Ectodermal cell (in vitro differentiated cells): ENCODE results near the gene TMEM240.

Source experiments
- H3K27ac ChIP-seq: 2 replicates; pipeline ENCODE4 v1.7.0; 2013; ENCODE audit warnings: mild to moderate bottlenecking, low read depth, low read length; ENCODE audit not compliant: insufficient read depth, poor library complexity, severe bottlenecking
- H3K27me3 ChIP-seq: 2 replicates; pipeline ENCODE4 v1.7.0; 2013; ENCODE audit warnings: mild to moderate bottlenecking, low read length; ENCODE audit not compliant: insufficient read depth, control insufficient read depth, poor library complexity, severe bottlenecking
- H3K36me3 ChIP-seq: one replicate; pipeline ENCODE4 v1.7.0; 2013; ENCODE audit warnings: low read length; ENCODE audit not compliant: control insufficient read depth, insufficient read depth
- H3K4me1 ChIP-seq: one replicate; pipeline ENCODE4 v1.7.0; 2013; ENCODE audit warnings: low read length; ENCODE audit not compliant: control insufficient read depth, insufficient read depth
- H3K4me3 ChIP-seq: 2 replicates; pipeline ENCODE4 v1.7.0; 2013; ENCODE audit warnings: low read depth, low read length, control low read depth; ENCODE audit not compliant: insufficient read depth
- H3K9me3 ChIP-seq: 2 replicates; pipeline ENCODE4 v1.7.0; 2013; ENCODE audit warnings: mild to moderate bottlenecking, low read length, moderate library complexity; ENCODE audit not compliant: control insufficient read depth
- WGBS, 2 experiments: methylation state at CpG; one replicate each; pipeline ENCODE4 v1.1.7; 2013; ENCODE audit warnings: missing lambda C conversion rate in 2 of 2; 5-methylcytosine and 5-hydroxymethylcytosine counted together

The TMEM240 gene

DNA sequence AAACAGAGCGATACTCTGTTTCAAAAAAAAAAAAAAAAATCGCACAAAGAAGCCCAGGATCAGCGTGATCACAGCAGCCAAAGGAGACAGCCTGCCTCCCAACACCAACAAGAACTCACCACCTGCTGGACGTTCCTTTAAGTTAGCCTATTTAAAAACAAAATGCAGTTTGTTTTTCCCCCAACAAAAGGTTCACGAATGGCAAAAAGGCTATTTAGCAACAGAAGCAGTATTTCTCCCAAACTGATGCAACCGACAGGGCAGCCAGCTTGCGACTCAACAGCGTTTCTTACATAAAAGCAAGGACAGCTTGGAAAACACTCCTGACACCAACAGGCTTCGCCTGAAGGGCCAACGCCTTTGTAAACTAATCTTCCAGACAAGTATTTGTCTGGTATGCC is 27.5 kb upstream of the TMEM240 start:
- Histone ChIP-seq H3K27ac (no peak overlapping the region), H3K4me1 (no peaks in the 10 kb centered on the region), H3K9me3 (no peaks in the 10 kb centered on the region), H3K36me3 (peaks cover 21% of the 10 kb centered on the region), H3K4me3 (no peak overlapping the region), H3K27me3 (no peaks in the 10 kb centered on the region)
- 53 to 59% methylated on average over 10 of the region's 10 CpGs for WGBS, 2 experiments

DNA sequence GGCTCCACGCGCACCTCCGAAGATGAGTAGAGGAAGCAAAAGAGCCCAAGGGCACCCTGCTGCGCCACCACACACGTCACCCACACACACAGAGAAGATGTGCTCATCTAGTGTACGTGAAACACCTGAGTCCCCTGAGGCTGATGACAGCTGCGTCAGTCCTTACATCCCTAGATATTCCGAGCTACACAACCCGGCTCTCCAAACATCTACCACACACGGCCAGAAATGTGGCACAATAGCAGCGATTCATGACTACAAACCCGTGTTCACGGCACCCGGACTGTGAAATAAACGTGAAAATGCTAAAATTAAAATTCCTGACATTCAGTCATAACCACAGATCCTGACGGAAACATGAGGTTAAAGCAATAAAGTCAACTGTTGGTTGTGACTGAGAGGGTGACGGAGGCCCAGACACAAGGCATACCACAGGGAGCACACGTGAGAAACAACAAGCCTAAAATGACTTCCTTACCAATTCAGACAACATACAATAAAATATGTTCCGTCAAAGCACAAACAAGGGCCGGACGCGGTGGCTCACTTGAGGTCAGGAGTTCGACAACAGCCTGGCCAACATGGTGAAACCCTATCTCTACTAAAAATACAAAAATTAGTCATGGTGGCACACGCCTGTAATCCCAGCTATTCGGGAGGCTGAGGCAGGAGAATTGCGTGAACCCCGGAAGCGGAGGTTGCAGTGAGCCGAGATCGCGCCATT is 26.9 kb upstream of the TMEM240 start:
- H3K27ac ChIP-seq, result peak overlapping the region; percentile 26
- H3K4me1 ChIP-seq, result no peaks in the 10 kb centered on the region
- H3K27me3 ChIP-seq, result no peaks in the 10 kb centered on the region
- peaks cover 25% of the 10 kb centered on the region for H3K36me3 ChIP-seq
- H3K9me3 ChIP-seq, result no peaks in the 10 kb centered on the region
- 93% methylated on average over 31 of the region's 31 CpGs for WGBS, 2 experiments
- H3K4me3 ChIP-seq, result no peak overlapping the region

DNA sequence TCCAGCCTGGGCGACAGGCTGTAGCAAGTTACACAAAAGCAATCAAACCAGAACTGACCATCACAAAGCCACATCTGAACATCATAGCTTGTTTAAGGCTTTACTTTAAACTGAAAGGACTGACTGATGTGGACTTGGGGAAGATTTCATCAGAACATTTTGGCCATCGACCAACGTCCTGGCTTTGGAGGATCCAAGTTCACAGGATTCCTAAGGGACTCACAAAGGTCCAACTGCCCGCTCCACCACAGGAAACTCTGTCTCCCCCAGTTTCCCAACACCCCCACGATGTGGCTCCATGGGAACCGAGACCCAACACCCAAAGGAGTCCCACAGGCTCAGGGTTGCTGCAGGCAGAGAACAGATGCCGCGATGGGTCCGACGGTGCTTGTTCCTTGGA is 24.9 kb upstream of the TMEM240 start:
- 94 to 95% methylated on average over 10 of the region's 10 CpGs for WGBS, 2 experiments
- no peaks in the 10 kb centered on the region for H3K27me3 ChIP-seq
- no peaks in the 10 kb centered on the region for H3K4me1 ChIP-seq
- no peaks in the 10 kb centered on the region for H3K9me3 ChIP-seq
- H3K36me3 ChIP-seq, result peaks cover 39% of the 10 kb centered on the region
- H3K27ac ChIP-seq, result no peak overlapping the region
- H3K4me3 ChIP-seq, result no peak overlapping the region

DNA sequence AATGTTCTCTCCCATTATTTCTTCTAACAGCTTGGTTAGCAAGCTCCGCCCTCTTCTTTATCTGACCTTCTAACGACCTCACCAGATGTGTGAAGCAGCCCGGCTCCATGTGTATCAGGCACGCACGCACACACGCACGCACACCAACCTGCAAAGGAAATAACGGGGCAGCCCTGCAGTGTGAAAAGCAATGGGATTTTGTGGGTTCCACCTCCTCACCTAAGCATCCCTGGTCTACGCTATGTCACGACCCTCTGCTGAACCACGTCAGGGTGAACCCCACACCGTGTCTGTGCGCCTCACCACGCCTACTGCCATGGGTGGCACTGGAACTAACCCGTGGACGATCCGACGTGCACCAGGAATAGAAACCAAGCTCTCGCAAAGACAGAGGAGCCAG is 23.8 kb upstream of the TMEM240 start:
- H3K27ac ChIP-seq, result no peak overlapping the region
- H3K4me1 ChIP-seq, result no peaks in the 10 kb centered on the region
- peaks cover 36% of the 10 kb centered on the region for H3K36me3 ChIP-seq
- WGBS, 2 experiments, result 96 to 97% methylated on average over 19 of the region's 19 CpGs
- H3K9me3 ChIP-seq, result no peaks in the 10 kb centered on the region
- H3K4me3 ChIP-seq, result no peak overlapping the region
- no peaks in the 10 kb centered on the region for H3K27me3 ChIP-seq

DNA sequence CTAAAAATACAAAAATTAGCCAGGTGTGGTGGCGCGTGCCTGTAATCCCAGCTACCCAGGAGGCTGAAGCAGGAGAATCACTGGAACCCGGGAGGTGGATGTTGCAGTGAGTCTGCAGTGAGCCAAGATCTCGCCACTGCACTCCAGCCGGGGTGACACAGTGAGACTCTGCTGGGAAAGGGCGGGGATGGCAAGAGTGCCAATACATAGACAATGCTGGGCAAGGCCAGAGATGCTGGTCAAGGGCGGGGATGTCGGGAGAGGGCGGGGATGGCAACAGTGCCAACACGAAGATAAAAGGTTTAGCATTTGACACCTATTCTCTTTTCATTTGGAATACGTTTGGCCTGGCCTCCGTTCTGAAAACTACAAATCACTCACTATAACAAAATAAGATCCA is 23.3 kb upstream of the TMEM240 start:
- H3K27me3 ChIP-seq, result no peaks in the 10 kb centered on the region
- no peak overlapping the region for H3K27ac ChIP-seq
- no peaks in the 10 kb centered on the region for H3K4me1 ChIP-seq
- no peaks in the 10 kb centered on the region for H3K9me3 ChIP-seq
- H3K36me3 ChIP-seq, result peaks cover 35% of the 10 kb centered on the region
- no peak overlapping the region for H3K4me3 ChIP-seq
- 95 to 96% methylated on average over 12 of the region's 12 CpGs for WGBS, 2 experiments

DNA sequence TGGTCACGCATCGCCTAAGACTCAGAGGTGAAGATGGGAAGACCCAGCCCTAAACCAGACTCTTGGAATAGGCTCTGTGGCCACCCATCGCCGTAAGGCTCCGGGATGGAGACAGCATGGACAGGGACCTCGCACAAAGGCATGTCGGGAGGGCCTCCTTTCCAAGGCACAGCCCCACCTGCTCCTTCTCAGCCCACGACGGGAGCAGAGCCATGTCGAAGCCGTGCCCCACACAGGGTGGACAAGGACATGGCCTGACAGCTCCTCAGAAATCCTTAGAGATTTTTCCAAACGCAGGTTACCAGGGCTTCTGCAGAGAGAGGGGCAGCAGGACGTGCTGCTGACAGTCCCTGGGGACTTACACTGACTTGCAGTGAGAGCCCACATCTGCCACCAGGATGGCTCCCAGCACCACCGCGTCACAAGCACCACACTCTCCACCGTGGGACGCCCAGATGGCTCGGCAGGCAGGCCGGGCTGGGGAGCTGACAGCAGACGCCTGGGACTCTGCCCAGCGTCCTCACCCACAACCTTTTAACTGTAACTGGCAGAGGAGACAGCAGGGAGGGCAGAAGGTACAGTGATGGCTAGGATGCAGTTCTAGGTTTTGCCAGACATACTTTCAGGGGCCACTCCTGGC is 22.3 kb upstream of the TMEM240 start:
- H3K27ac ChIP-seq, result no peak overlapping the region
- H3K4me3 ChIP-seq, result no peak overlapping the region
- H3K27me3 ChIP-seq, result no peaks in the 10 kb centered on the region
- no peaks in the 10 kb centered on the region for H3K9me3 ChIP-seq
- H3K36me3 ChIP-seq, result peaks cover 35% of the 10 kb centered on the region
- no peaks in the 10 kb centered on the region for H3K4me1 ChIP-seq
- 96% methylated on average over 21 of the region's 21 CpGs for WGBS, 2 experiments

DNA sequence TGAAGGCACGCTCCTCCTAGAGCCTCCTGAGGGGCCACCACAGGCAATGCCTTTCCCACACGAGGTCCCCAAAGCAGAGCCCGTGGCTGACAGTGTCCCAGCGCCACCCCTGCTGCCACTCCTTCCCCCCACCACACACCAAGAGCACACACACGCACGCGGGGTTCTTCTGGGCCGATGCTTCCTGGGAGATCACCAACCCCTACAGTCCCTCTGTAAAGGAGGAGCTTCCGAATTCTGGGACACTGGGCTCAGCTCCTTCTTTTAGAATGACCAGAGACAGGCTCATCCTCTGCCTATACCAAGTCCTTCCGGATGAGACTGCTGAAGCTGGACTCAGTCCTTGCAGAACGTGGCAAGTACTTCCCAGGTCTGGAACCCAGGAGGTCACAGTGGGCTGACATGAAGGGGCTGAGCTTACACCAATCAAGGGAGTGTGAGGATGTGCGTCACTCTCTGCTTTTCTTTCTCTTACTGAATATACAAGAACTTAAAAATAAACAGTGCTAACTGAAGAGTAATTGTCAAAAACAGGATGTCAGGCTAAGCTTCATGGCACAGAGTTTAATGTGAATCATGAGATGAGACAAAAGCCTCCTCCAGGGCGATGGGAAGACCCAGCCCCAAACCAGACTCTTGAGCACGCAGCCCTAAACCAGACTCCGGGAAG is 21.5 kb upstream of the TMEM240 start:
- H3K4me3 ChIP-seq, result no peak overlapping the region
- H3K4me1 ChIP-seq, result no peaks in the 10 kb centered on the region
- 95 to 97% methylated on average over 15 of the region's 15 CpGs for WGBS, 2 experiments
- no peak overlapping the region for H3K27ac ChIP-seq
- H3K27me3 ChIP-seq, result no peaks in the 10 kb centered on the region
- H3K36me3 ChIP-seq, result peaks cover 35% of the 10 kb centered on the region
- no peaks in the 10 kb centered on the region for H3K9me3 ChIP-seq

DNA sequence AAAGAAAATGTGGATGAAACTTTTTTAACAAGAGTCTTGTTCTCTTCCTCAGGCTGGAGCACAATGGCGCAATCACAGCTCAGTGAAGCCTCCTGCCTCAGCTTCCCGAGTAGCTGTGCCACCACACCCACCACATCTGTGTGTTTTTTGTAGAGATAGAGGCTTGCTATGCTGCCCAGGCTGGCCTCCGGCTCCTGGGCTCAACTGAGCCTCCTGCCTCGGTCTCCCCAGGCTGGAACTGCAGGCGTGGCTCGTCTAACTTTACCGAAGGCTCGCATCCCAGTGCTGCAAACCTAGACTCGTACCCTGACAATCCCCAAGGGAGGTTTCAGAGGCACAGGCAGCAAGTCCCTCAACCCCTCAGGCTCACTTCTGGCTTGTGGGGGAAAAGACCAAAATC is 19.8 kb upstream of the TMEM240 start:
- H3K4me3 ChIP-seq, result no peak overlapping the region
- WGBS, 2 experiments, result 90 to 96% methylated on average over 9 of the region's 9 CpGs

DNA sequence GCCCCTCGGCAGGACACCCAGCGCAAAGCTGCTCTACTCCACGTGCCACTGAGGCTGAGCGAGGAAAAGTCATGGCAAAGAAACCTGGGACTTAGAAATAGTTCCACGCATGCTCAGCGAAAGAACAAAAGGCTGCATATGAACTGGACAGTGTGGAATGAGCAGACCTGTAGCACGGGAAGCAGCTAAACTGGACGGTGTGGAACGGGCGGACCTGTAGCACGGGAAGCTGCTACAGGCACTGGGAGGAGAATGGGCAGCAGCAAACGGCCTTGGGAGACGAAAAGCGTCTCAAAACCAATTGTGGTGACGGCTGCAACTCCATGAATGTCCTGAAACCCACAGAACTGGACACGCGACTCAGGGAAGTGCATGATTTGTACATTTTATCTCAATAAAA is 18.6 kb upstream of the TMEM240 start:
- H3K36me3 ChIP-seq, result peaks cover 23% of the 10 kb centered on the region
- no peaks in the 10 kb centered on the region for H3K9me3 ChIP-seq
- H3K27me3 ChIP-seq, result no peaks in the 10 kb centered on the region
- H3K4me3 ChIP-seq, result no peak overlapping the region
- 92 to 93% methylated on average over 17 of the region's 17 CpGs for WGBS, 2 experiments
- H3K4me1 ChIP-seq, result peaks cover 4% of the 10 kb centered on the region
- H3K27ac ChIP-seq, result peak overlapping the region; percentile 1

More for the DNA sequence above, 19.8 kb upstream of the TMEM240 start:
- Histone ChIP-seq H3K36me3 (peaks cover 31% of the 10 kb centered on the region), H3K27ac (no peak overlapping the region), H3K27me3 (no peaks in the 10 kb centered on the region), H3K4me1 (no peaks in the 10 kb centered on the region), H3K9me3 (no peaks in the 10 kb centered on the region)

DNA sequence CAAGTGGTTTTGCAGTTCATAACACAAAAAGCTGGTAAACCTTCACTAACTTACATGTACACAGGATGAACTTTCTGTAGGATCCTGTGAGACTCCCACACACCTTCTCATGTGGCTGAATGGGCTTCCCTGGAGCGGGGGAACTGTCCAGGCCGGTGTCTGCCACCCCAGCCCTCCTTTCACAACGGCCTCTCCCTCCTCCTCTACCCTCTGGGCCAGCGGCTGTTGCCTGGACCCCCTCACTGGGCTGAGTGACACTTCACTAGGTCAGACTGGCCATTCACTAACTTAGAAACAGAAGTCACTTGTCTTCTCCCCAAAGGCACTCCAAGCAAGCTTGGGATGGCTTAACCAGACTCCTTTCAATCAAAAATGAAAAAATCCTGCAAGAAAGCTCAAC is 18.2 kb upstream of the TMEM240 start:
- H3K27ac ChIP-seq, result peak overlapping the region; percentile 1
- H3K36me3 ChIP-seq, result peaks cover 21% of the 10 kb centered on the region
- H3K9me3 ChIP-seq, result no peaks in the 10 kb centered on the region
- no peaks in the 10 kb centered on the region for H3K27me3 ChIP-seq
- H3K4me1 ChIP-seq, result peaks cover 4% of the 10 kb centered on the region
- 89 to 90% methylated on average over 4 of the region's 4 CpGs for WGBS, 2 experiments
- no peak overlapping the region for H3K4me3 ChIP-seq
